ENCODE results near the gene ORAI3. TPM values are rescaled to one million over a fixed set of nuclear protein-coding genes. Genes with fewer than 3 reads are reported as not detected.

The ORAI3 gene
- total RNA-seq, 2 experiments from 2014 or later: 7.6 to 10.9 TPM

- H3K27ac Mint-ChIP-seq: no peak overlapping the region
- no peaks in the 10 kb centered on the region for H3K36me3 Mint-ChIP-seq (ENCODE audit: low read depth)
- H3K9me3 Mint-ChIP-seq: no peaks in the 10 kb centered on the region
- POLR2A ChIA-PET: interaction anchor here (0.9 to 1.5 kb wide), 3 partner anchors 14 to 276 kb away, joined by 3 read pairs; no protein-coding TSS in a partner anchor
- TF ChIP-seq, protein P1, sequence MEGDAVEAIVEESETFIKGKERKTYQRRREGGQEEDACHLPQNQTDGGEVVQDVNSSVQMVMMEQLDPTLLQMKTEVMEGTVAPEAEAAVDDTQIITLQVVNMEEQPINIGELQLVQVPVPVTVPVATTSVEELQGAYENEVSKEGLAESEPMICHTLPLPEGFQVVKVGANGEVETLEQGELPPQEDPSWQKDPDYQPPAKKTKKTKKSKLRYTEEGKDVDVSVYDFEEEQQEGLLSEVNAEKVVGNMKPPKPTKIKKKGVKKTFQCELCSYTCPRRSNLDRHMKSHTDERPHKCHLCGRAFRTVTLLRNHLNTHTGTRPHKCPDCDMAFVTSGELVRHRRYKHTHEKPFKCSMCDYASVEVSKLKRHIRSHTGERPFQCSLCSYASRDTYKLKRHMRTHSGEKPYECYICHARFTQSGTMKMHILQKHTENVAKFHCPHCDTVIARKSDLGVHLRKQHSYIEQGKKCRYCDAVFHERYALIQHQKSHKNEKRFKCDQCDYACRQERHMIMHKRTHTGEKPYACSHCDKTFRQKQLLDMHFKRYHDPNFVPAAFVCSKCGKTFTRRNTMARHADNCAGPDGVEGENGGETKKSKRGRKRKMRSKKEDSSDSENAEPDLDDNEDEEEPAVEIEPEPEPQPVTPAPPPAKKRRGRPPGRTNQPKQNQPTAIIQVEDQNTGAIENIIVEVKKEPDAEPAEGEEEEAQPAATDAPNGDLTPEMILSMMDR (IDR thresholded peaks at IDR 0.05): no peak
- H3K4me1 Mint-ChIP-seq (ENCODE audit: low read depth): peaks cover 20% of the 10 kb centered on the region
- DNase-seq (no peak), ATAC-seq (no peak)
- H3K27me3 Mint-ChIP-seq: no peaks in the 10 kb centered on the region
- intact Hi-C loops (cut with micrococcal nuclease): loop anchor here (10.0 kb wide), 1 partner anchor 231 kb away; the partner anchor contains the start of gene SRCAP
- no peak overlapping the region for H3K4me3 Mint-ChIP-seq
- CTCF ChIA-PET: interaction anchor here (1.0 to 3.7 kb wide), 7 partner anchors 9 to 111 kb away, joined by 3 to 22 read pairs (median 4); no protein-coding TSS in a partner anchor
Observed at GRCh38 chr16:30925632-30925987, 23.3 kb upstream of the ORAI3 start.

- no peak overlapping the region for H3K4me3 Mint-ChIP-seq
- ChIA-PET CTCF (interaction anchor here (1.0 to 3.7 kb wide), 8 partner anchors 8 to 216 kb away, joined by 3 to 22 read pairs (median 4); no protein-coding TSS in a partner anchor), POLR2A (interaction anchor here (0.9 to 1.5 kb wide), 3 partner anchors 14 to 275 kb away, joined by 3 read pairs; no protein-coding TSS in a partner anchor)
- TF ChIP-seq, protein P1 (IDR thresholded peaks at IDR 0.05): no peak
- intact Hi-C loops (cut with micrococcal nuclease): loop anchor here (10.0 kb wide), 1 partner anchor 231 kb away; the partner anchor contains the start of gene SRCAP
- H3K9me3 Mint-ChIP-seq: no peaks in the 10 kb centered on the region
- no peak overlapping the region for H3K27ac Mint-ChIP-seq
- H3K36me3 Mint-ChIP-seq (ENCODE audit: low read depth): no peaks in the 10 kb centered on the region
- no peaks in the 10 kb centered on the region for H3K27me3 Mint-ChIP-seq
- peaks cover 18% of the 10 kb centered on the region for H3K4me1 Mint-ChIP-seq (ENCODE audit: low read depth)
- ATAC-seq (no peak), DNase-seq (no peak)
Observed at GRCh38 chr16:30925995-30926811, 22.7 kb upstream of the ORAI3 start.

DNA sequence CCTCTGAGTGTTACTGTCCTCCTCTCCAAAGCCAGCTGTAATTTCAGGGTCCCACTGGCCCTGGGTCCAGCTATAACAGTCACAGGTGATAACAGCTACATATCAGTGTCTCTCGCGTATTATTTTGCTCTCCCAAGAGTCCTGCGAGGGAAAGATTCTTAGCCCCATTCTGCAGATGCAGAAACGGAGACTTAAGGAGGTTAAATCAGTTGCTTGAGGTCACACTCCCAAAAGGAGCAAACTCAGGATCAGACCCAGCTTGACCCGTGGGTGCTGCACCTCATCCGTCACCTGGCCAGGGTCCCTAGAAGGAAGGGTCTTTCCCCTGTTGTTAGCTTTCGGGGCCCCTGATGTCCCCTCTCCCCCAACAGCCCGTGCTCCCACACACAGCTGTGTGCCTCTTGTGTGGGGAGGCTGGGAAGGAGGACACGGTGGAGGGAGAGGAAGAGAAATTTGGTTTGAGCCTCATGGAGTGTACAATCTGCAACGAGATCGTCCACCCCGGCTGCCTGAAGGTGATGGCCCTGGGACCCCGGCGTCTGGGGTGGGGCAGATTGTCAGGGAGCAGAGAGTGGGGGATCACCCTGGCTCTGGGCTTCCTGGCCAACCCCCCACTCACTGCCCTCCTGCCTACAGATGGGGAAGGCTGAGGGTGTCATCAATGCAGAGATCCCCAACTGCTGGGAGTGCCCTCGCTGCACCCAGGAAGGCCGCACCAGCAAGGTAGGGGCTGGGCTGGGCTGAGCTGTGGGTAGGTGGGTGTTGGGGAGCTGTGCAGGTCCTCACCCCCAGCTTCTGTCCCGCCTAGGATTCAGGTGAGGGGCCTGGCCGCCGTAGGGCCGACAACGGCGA lies 21.7 kb upstream of the ORAI3 start:
- peaks cover 2% of the 10 kb centered on the region for H3K36me3 Mint-ChIP-seq (ENCODE audit: low read depth)
- H3K9me3 Mint-ChIP-seq: no peaks in the 10 kb centered on the region
- no peaks in the 10 kb centered on the region for H3K27me3 Mint-ChIP-seq
- H3K4me1 Mint-ChIP-seq (ENCODE audit: low read depth): peaks cover 11% of the 10 kb centered on the region
- no peak overlapping the region for H3K27ac Mint-ChIP-seq
- ChIA-PET CTCF (interaction anchor here (1.4 to 3.7 kb wide), 5 partner anchors 15 to 215 kb away, joined by 4 to 22 read pairs (median 8); no protein-coding TSS in a partner anchor), POLR2A (interaction anchor here (1.0 to 1.5 kb wide), 2 partner anchors 15 kb away, joined by 3 read pairs; no protein-coding TSS in a partner anchor)
- intact Hi-C loops (cut with micrococcal nuclease): loop anchor here (10.0 kb wide), 1 partner anchor 232 kb away; the partner anchor contains the start of gene SRCAP
- TF ChIP-seq, protein P1 (IDR thresholded peaks at IDR 0.05): no peak
- no peak overlapping the region for H3K4me3 Mint-ChIP-seq
- DNase-seq (no peak), ATAC-seq (no peak)

DNA sequence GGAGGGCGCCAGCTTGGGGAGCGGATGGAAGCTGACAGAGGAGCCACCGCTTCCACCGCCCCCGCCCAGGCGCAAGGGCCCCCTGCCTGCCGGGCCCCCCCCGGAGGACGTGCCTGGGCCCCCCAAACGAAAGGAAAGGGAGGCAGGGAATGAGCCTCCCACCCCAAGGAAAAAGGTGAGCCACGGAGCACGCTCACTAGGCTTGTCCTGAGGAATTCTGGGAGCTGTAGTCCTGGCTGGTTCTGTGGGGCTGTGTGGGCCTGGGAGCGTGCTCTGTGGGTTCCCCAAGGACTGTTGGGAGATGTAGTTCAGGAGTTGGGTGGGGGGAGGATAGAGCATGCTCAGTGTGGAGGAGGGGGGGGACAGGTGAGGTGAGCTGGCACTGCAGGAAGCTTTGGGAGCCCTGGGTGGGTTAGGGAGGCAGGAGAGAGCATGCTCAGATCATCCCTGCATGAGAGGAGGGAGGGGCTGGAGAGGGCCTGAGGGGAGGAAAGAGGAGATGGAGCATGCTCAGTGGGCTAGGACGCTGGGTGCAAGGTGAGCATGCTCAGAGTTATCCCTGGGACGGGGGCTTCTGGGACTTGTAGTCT lies 21.0 kb upstream of the ORAI3 start:
- Mint-ChIP-seq H3K27ac (no peak overlapping the region), H3K4me3 (no peak overlapping the region), H3K27me3 (no peaks in the 10 kb centered on the region), H3K9me3 (no peaks in the 10 kb centered on the region), H3K36me3 (ENCODE audit: low read depth) (peaks cover 6% of the 10 kb centered on the region), H3K4me1 (ENCODE audit: low read depth) (peaks cover 9% of the 10 kb centered on the region)
- ATAC-seq (peak; percentile 32), DNase-seq (peak; percentile 55)
- TF ChIP-seq, protein P1 (IDR thresholded peaks at IDR 0.05): no peak
- POLR2A ChIA-PET: interaction anchor here (1.0 kb wide), 1 partner anchor 14 kb away, joined by 3 read pairs; no protein-coding TSS in a partner anchor
- intact Hi-C loops (cut with micrococcal nuclease): loop anchor here (10.0 kb wide), 1 partner anchor 233 kb away; the partner anchor contains the start of gene SRCAP
- CTCF ChIA-PET: interaction anchor here (1.5 to 2.5 kb wide), 3 partner anchors 14 to 214 kb away, joined by 4 to 8 read pairs (median 8); no protein-coding TSS in a partner anchor
